Neural cell (in vitro differentiated cells): ENCODE results near the gene CCDC149. TPM values are rescaled to one million over a fixed set of nuclear protein-coding genes. Genes with fewer than 3 reads are reported as not detected.

Source experiments
- H2AFZ ChIP-seq: fragments of 200-600, 300-800 bp; sonication (generic), shearing (Covaris generic); 2 replicates; pipeline ENCODE4 v1.6.0; 2014; ENCODE audit warnings: low read depth, mild to moderate bottlenecking, antibody characterized with exemption, low read length, moderate library complexity
- H3F3A ChIP-seq: fragments of 200-600 bp; shearing (Covaris generic); 2 replicates; pipeline ENCODE4 v1.6.1; 2016; ENCODE audit warnings: mild to moderate bottlenecking, moderate library complexity, mixed read lengths, antibody characterized with exemption, low read length; ENCODE audit not compliant: insufficient read depth, poor library complexity, severe bottlenecking
- H3K27ac ChIP-seq: fragments of 200-600, 300-800 bp; sonication (generic), shearing (Covaris generic); 2 replicates; pipeline ENCODE4 v1.5.1; 2014; ENCODE audit warnings: mild to moderate bottlenecking, low read length, moderate library complexity
- H3K27me3 ChIP-seq: fragments of 300-800, 200-600 bp; sonication (generic), shearing (Covaris generic); 2 replicates; pipeline ENCODE4 v1.6.0; 2014; ENCODE audit warnings: mild to moderate bottlenecking, low read depth, low read length, moderate library complexity; ENCODE audit not compliant: insufficient read depth
- H3K36me3 ChIP-seq: fragments of 300-800, 200-600 bp; sonication (generic), shearing (Covaris generic); 2 replicates; pipeline ENCODE4 v1.5.1; 2014; ENCODE audit warnings: mild to moderate bottlenecking, antibody characterized with exemption, low read length, moderate library complexity; ENCODE audit not compliant: insufficient read depth
- H3K4me2 ChIP-seq: fragments of 300-800, 200-600 bp; sonication (generic), shearing (Covaris generic); 2 replicates; pipeline ENCODE4 v1.6.0; 2014; ENCODE audit warnings: mild to moderate bottlenecking, low read length
- H3K4me3 ChIP-seq: fragments of 300-800, 200-600 bp; sonication (generic), shearing (Covaris generic); 2 replicates; pipeline ENCODE4 v1.5.1; 2014; ENCODE audit warnings: mild to moderate bottlenecking, low read length, moderate library complexity
- H3K79me2 ChIP-seq: fragments of 200-600 bp; shearing (Covaris generic); replicated peaks from 2 replicates; pipeline ENCODE4 v1.6.0; 2014; ENCODE audit warnings: mild to moderate bottlenecking, low read length, moderate library complexity; ENCODE audit not compliant: insufficient read depth
- H3K9ac ChIP-seq: fragments of 300-800, 200-600 bp; sonication (generic), shearing (Covaris generic); 2 replicates; pipeline ENCODE4 v1.6.1; 2016; ENCODE audit warnings: mild to moderate bottlenecking, low read length, mixed read lengths
- H3K9me2 ChIP-seq: fragments of 200-600 bp; shearing (Covaris generic); 2 replicates; pipeline ENCODE4 v1.6.1; 2016; ENCODE audit warnings: mild to moderate bottlenecking, low read length, mixed read lengths; ENCODE audit not compliant: insufficient read depth
- H3K9me3 ChIP-seq: fragments of 200-600, 300-800 bp; sonication (generic), shearing (Covaris generic); 2 replicates; pipeline ENCODE4 v1.6.1; 2016; ENCODE audit warnings: mild to moderate bottlenecking, mixed run types, low read length, moderate library complexity, mixed read lengths
- H4K20me1 ChIP-seq: fragments of 200-600 bp; shearing (Covaris generic); 2 replicates; pipeline ENCODE4 v1.6.1; 2016; ENCODE audit warnings: mild to moderate bottlenecking, mixed run types; ENCODE audit not compliant: insufficient read depth
- CTCF ChIP-seq: fragments of 450-650 bp; IDR thresholded peaks from 2 replicates; pipeline ENCODE4 v1.5.1; 2014; ENCODE audit warnings: antibody characterized with exemption, mild to moderate bottlenecking, moderate library complexity; ENCODE audit not compliant: poor library complexity, severe bottlenecking
- EP300 ChIP-seq: fragments of 450-650 bp; conservative IDR thresholded peaks from 2 replicates; pipeline ENCODE4 v1.6.1; 2014; ENCODE audit warnings: antibody characterized with exemption, mild to moderate bottlenecking, moderate library complexity; ENCODE audit not compliant: poor library complexity, severe bottlenecking
- EZH2 ChIP-seq: fragments of 200-600, 300-800 bp; shearing (Covaris generic), sonication (generic); IDR thresholded peaks from 2 replicates; pipeline ENCODE4 v1.6.1; 2014; ENCODE audit warnings: antibody characterized with exemption, low read length, borderline replicate concordance, mild to moderate bottlenecking; ENCODE audit not compliant: insufficient read depth, poor library complexity, severe bottlenecking
- MXI1 ChIP-seq: fragments of 450-650 bp; conservative IDR thresholded peaks from 2 replicates; pipeline ENCODE4 v1.6.1; 2014; ENCODE audit warnings: antibody characterized with exemption, mild to moderate bottlenecking; ENCODE audit not compliant: poor library complexity, severe bottlenecking
- POLR2AphosphoS5 ChIP-seq: IDR thresholded peaks from 2 replicates; pipeline ENCODE4 v1.6.1; 2012
- RAD21 ChIP-seq: fragments of 450-650 bp; conservative IDR thresholded peaks from 2 replicates; pipeline ENCODE4 v1.6.1; 2014; ENCODE audit warnings: antibody characterized with exemption, mild to moderate bottlenecking, moderate library complexity
- REST ChIP-seq: IDR thresholded peaks from 2 replicates; pipeline ENCODE4 v1.6.1; 2012; ENCODE audit warnings: borderline replicate concordance
- SMC3 ChIP-seq: fragments of 450-650 bp; conservative IDR thresholded peaks from 2 replicates; pipeline ENCODE4 v1.6.1; 2014; ENCODE audit warnings: antibody characterized with exemption, mild to moderate bottlenecking, moderate library complexity; ENCODE audit not compliant: poor library complexity
- TAF1 ChIP-seq: IDR thresholded peaks from 2 replicates; pipeline ENCODE4 v1.6.1; 2012; ENCODE audit warnings: low read depth
- polyA plus RNA-seq: library from polyadenylated mRNA; depleted of rRNA; stranded (reverse); fragments of >200 nt; gene quantifications from 2 replicates; pipeline ENCODE4 v1.2.3, GENCODE V29; 2014

Gene CCDC149
- polyA plus RNA-seq, 1 donor from 2014 or later = 6.6 TPM

- no peaks in the 10 kb centered on the region for H3K9me3 ChIP-seq
- H3K9me2 ChIP-seq = no peaks in the 10 kb centered on the region
- no peaks in the 10 kb centered on the region for H3F3A ChIP-seq
- H3K36me3 ChIP-seq = no peaks in the 10 kb centered on the region
- H2AFZ ChIP-seq = no peak overlapping the region
- H3K79me2 ChIP-seq = no peaks in the 10 kb centered on the region
- H3K9ac ChIP-seq = no peak overlapping the region
- no peak overlapping the region for H3K4me2 ChIP-seq
- no peaks in the 10 kb centered on the region for H3K27me3 ChIP-seq
- H4K20me1 ChIP-seq = no peaks in the 10 kb centered on the region
- no peak overlapping the region for H3K4me3 ChIP-seq
- no peak overlapping the region for H3K27ac ChIP-seq
- TF ChIP-seq EZH2 (no peak), POLR2AphosphoS5 (no peak), MXI1 (no peak), EP300 (no peak), CTCF (no peak), SMC3 (no peak), RAD21 (no peak), TAF1 (no peak), REST (no peak)
Observed at GRCh38 chr4:24897639-24898038, 15.2 kb downstream of the CCDC149 start.

GRCh38 chr4:24896977-24897376, 15.9 kb downstream of the CCDC149 start:
- Histone ChIP-seq H4K20me1 (no peaks in the 10 kb centered on the region), H3F3A (no peaks in the 10 kb centered on the region), H3K4me2 (no peak overlapping the region), H3K9me3 (no peaks in the 10 kb centered on the region), H3K4me3 (no peak overlapping the region), H3K27me3 (no peaks in the 10 kb centered on the region), H3K79me2 (no peaks in the 10 kb centered on the region), H2AFZ (no peak overlapping the region), H3K9me2 (no peaks in the 10 kb centered on the region), H3K36me3 (no peaks in the 10 kb centered on the region), H3K9ac (no peak overlapping the region), H3K27ac (no peak overlapping the region)
- TF ChIP-seq CTCF = no peak
- no peak for TF ChIP-seq REST
- no peak for TF ChIP-seq TAF1
- no peak for TF ChIP-seq POLR2AphosphoS5
- TF ChIP-seq MXI1 = no peak
- TF ChIP-seq EP300 = no peak
- TF ChIP-seq SMC3 = no peak
